HepG2 (cell line): Measurements from ENCODE around the gene SPRYD3. TPM values are rescaled to one million over a fixed set of nuclear protein-coding genes. Genes with fewer than 3 reads are reported as not detected.
A peak's percentile ranks its signal among the peaks of the same experiment; 100 is the strongest.

ENCODE experiments used
- ASH2L ChIP-seq: fragments of 300-600, 200-600 bp; sonication (generic); IDR thresholded peaks from 2 replicates; pipeline ENCODE4 v1.7.0; 2017; ENCODE audit warnings: low read depth, mild to moderate bottlenecking, moderate library complexity, mixed read lengths, low read length; ENCODE audit not compliant: insufficient read length
- BCL3 ChIP-seq: sonication (generic); formaldehyde crosslinking; IDR thresholded peaks from 2 replicates; pipeline ENCODE4 v1.5.1; 2020; ENCODE audit warnings: mild to moderate bottlenecking, missing genetic modification reagents, moderate library complexity
- ISL2 ChIP-seq: sonication (generic); formaldehyde crosslinking; IDR thresholded peaks from 2 replicates; pipeline ENCODE4 v1.5.0; 2020; ENCODE audit warnings: missing genetic modification reagents
- ISX ChIP-seq: sonication (generic); formaldehyde crosslinking; conservative IDR thresholded peaks from 2 replicates; pipeline ENCODE4 v1.5.0; 2020; ENCODE audit warnings: missing genetic modification reagents
- MTF2 ChIP-seq: sonication (generic); formaldehyde crosslinking; IDR thresholded peaks from 2 replicates; pipeline ENCODE4 v1.5.0; 2020; ENCODE audit warnings: missing genetic modification reagents, borderline replicate concordance
- PAX8 ChIP-seq: sonication (generic); formaldehyde crosslinking; IDR thresholded peaks from 2 replicates; pipeline ENCODE4 v1.8.0; 2022; ENCODE audit warnings: mild to moderate bottlenecking, missing genetic modification reagents, borderline replicate concordance
- RBFOX2 ChIP-seq: fragments of 200-400 bp; formaldehyde crosslinking; IDR thresholded peaks from 2 replicates; pipeline ENCODE4 v1.6.1; 2017; ENCODE audit warnings: low read depth, mild to moderate bottlenecking, low read length
- SALL2 ChIP-seq: sonication (generic); formaldehyde crosslinking; IDR thresholded peaks from 2 replicates; pipeline ENCODE4 v1.8.1; 2023; ENCODE audit warnings: mild to moderate bottlenecking, missing genetic modification reagents, inconsistent platforms
- ZGPAT ChIP-seq: IDR thresholded peaks from 2 replicates; pipeline ENCODE4 v1.6.1; 2016; ENCODE audit warnings: mild to moderate bottlenecking
- ZNF12 ChIP-seq: sonication (generic); formaldehyde crosslinking; IDR thresholded peaks from 2 replicates; pipeline ENCODE4 v1.5.0; 2020; ENCODE audit warnings: missing genetic modification reagents
- ZNF180 ChIP-seq: sonication (generic); formaldehyde crosslinking; IDR thresholded peaks from 2 replicates; pipeline ENCODE4 v1.4.0; 2020; ENCODE audit warnings: low read depth, missing genetic modification reagents, borderline replicate concordance
- ZNF343 ChIP-seq: sonication (generic); formaldehyde crosslinking; IDR thresholded peaks from 2 replicates; pipeline ENCODE4 v1.4.0; 2020; ENCODE audit warnings: mild to moderate bottlenecking, missing genetic modification reagents
- ZNF550 ChIP-seq: sonication (generic); formaldehyde crosslinking; IDR thresholded peaks from 2 replicates; pipeline ENCODE4 v1.4.0; 2020; ENCODE audit warnings: mild to moderate bottlenecking, missing genetic modification reagents, borderline replicate concordance
- ZNF556 ChIP-seq: sonication (generic); formaldehyde crosslinking; IDR thresholded peaks from 2 replicates; pipeline ENCODE4 v1.4.0; 2020; ENCODE audit warnings: mild to moderate bottlenecking, missing genetic modification reagents, borderline replicate concordance
- ZNF567 ChIP-seq: sonication (generic); formaldehyde crosslinking; IDR thresholded peaks from 2 replicates; pipeline ENCODE4 v1.8.1; 2023; ENCODE audit warnings: mild to moderate bottlenecking, missing genetic modification reagents, borderline replicate concordance
- ZNF713 ChIP-seq: sonication (generic); formaldehyde crosslinking; IDR thresholded peaks from 2 replicates; pipeline ENCODE4 v1.4.0; 2020; ENCODE audit warnings: mild to moderate bottlenecking, missing genetic modification reagents
- ZNF724P ChIP-seq: sonication (generic); formaldehyde crosslinking; IDR thresholded peaks from 2 replicates; pipeline ENCODE4 v1.8.0; 2022; ENCODE audit warnings: missing genetic modification reagents, borderline replicate concordance
- ZNF768 ChIP-seq: sonication (generic); formaldehyde crosslinking; IDR thresholded peaks from 2 replicates; pipeline ENCODE4 v1.4.0; 2020; ENCODE audit warnings: missing genetic modification reagents
- ZNF800 ChIP-seq: sonication (generic); formaldehyde crosslinking; IDR thresholded peaks from 2 replicates; pipeline ENCODE4 v1.4.0; 2020; ENCODE audit warnings: missing genetic modification reagents
- ZNF839 ChIP-seq: sonication (generic); formaldehyde crosslinking; IDR thresholded peaks from 2 replicates; pipeline ENCODE4 v1.4.0; 2020; ENCODE audit warnings: missing genetic modification reagents, mild to moderate bottlenecking, borderline replicate concordance
- polyA plus RNA-seq, 8 experiments: library from polyadenylated mRNA; depleted of rRNA in 3 of 8; stranded (reverse) in 7 of 8; unstranded in 1 of 8; fragments of >200 nt; fragmentation: Illumina TruSeq in 4 of 8; extraction: Trizol in 4 of 8; gene quantifications; 2 replicates each; pipeline versions ENCODE4 v1.2.1 to v1.2.3, GENCODE V29; 2011 to 2016; ENCODE audit warnings: low read depth in 4 of 8, missing spikeins in 1 of 8, mixed read lengths in 1 of 8; ENCODE audit not compliant: insufficient read depth in 1 of 8
- total RNA-seq, 5 experiments: library from RNA; depleted of rRNA; stranded (reverse); fragments of >200 nt; fragmentation: Illumina TruSeq; extraction: Trizol; gene quantifications; 2 replicates each; pipeline ENCODE4 v1.2.3, GENCODE V29; 2016; ENCODE audit warnings: low read depth in 1 of 5
- TF ChIP-seq, protein P1 (sequence below): sonication (generic); formaldehyde crosslinking; IDR thresholded peaks from 2 replicates; pipeline ENCODE4 v1.8.0; 2022; ENCODE audit warnings: mild to moderate bottlenecking, missing genetic modification reagents, moderate library complexity
- TF ChIP-seq, protein P2 (sequence below): IDR thresholded peaks from 2 replicates; pipeline ENCODE4 v1.6.1; 2018; ENCODE audit warnings: missing genetic modification reagents, mild to moderate bottlenecking, missing compliant biosample characterization

SPRYD3 gene
- total and polyA plus RNA-seq, 2 of the 13 experiments (the other 11 are each of a cell fraction or from before 2014, with no cell fraction given) = 9.0 to 9.2 TPM

- TF ChIP-seq ZNF550 (CRISPR knock-in tag) = peak; percentile 34; the same call in 1 of the 2 replicates
- no peak for TF ChIP-seq ZNF343 (CRISPR knock-in tag)
- no peak for TF ChIP-seq ISX (CRISPR knock-in tag)
- no peak; the same call in 1 of the 2 replicates for TF ChIP-seq MTF2
- TF ChIP-seq ZNF713 (CRISPR knock-in tag) = 0 out of 2 replicates have a peak, but pooled peaks have one; percentile 35
- TF ChIP-seq ZNF768 (CRISPR knock-in tag) = peak; percentile 21; the same call in 1 of the 2 replicates
- TF ChIP-seq SALL2 (CRISPR knock-in tag) = 0 out of 2 replicates have a peak, but pooled peaks have one; percentile 37
- TF ChIP-seq ZNF556 (CRISPR knock-in tag) = 0 out of 2 replicates have a peak, but pooled peaks have one; percentile 32
- TF ChIP-seq BCL3 (CRISPR knock-in tag) = no peak
- TF ChIP-seq ZNF800 = 0 out of 2 replicates have a peak, but pooled peaks have one; percentile 29
- TF ChIP-seq, protein P1, sequence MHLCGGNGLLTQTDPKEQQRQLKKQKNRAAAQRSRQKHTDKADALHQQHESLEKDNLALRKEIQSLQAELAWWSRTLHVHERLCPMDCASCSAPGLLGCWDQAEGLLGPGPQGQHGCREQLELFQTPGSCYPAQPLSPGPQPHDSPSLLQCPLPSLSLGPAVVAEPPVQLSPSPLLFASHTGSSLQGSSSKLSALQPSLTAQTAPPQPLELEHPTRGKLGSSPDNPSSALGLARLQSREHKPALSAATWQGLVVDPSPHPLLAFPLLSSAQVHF (CRISPR knock-in tag) = peak; percentile 71; the same call in 1 of the 2 replicates
- no peak for TF ChIP-seq ZNF724P (CRISPR knock-in tag)
- TF ChIP-seq ZNF567 (CRISPR knock-in tag) = 0 out of 2 replicates have a peak, but pooled peaks have one; percentile 32
- TF ChIP-seq ZNF839 (CRISPR knock-in tag) = 0 out of 2 replicates have a peak, but pooled peaks have one; percentile 55
- TF ChIP-seq, protein P2, sequence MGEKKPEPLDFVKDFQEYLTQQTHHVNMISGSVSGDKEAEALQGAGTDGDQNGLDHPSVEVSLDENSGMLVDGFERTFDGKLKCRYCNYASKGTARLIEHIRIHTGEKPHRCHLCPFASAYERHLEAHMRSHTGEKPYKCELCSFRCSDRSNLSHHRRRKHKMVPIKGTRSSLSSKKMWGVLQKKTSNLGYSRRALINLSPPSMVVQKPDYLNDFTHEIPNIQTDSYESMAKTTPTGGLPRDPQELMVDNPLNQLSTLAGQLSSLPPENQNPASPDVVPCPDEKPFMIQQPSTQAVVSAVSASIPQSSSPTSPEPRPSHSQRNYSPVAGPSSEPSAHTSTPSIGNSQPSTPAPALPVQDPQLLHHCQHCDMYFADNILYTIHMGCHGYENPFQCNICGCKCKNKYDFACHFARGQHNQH (CRISPR knock-in tag) = 0 out of 2 replicates have a peak, but pooled peaks have one; percentile 18
- TF ChIP-seq ZNF12 (CRISPR knock-in tag) = no peak
- TF ChIP-seq ISL2 = 0 out of 2 replicates have a peak, but pooled peaks have one; percentile 12
- TF ChIP-seq ASH2L = no peak
- peak; percentile 68 for TF ChIP-seq RBFOX2
- no peak for TF ChIP-seq ZGPAT
- TF ChIP-seq PAX8 (CRISPR knock-in tag) = 0 out of 2 replicates have a peak, but pooled peaks have one; percentile 80
- TF ChIP-seq ZNF180 (CRISPR knock-in tag) = no peak
These were observed 18.6 kb upstream of the SPRYD3 start, which contains the start of gene IGFBP6 (continued) for GRCh38 chr12:53097564-53098353.
